CD14-positive monocyte (primary cell): ENCODE data around the gene ARL4C. TPM values are rescaled to one million over a fixed set of nuclear protein-coding genes. Genes with fewer than 3 reads are reported as not detected.

Source experiments
- DNase-seq, 3 donors: peaks; one replicate each; pipeline ENCODE4 v3.0.0-alpha.2; 2011 to 2022
- H2AFZ ChIP-seq: 2 replicates; pipeline ENCODE4 v1.6.0; 2012; ENCODE audit warnings: mild to moderate bottlenecking, low read depth, low read length, inconsistent platforms; ENCODE audit not compliant: insufficient read depth, poor library complexity, severe bottlenecking
- H3K27ac ChIP-seq, 2 donors: 1 replicate in 1 of 2; 2 replicates in 1 of 2; pipeline ENCODE4 v1.5.1; 2012 to 2013; ENCODE audit warnings: low read length in 2 of 2, control low read depth in 1 of 2, inconsistent platforms in 1 of 2, low read depth in 1 of 2, mild to moderate bottlenecking in 1 of 2
- H3K27me3 ChIP-seq, 2 donors: one replicate each; pipeline versions ENCODE4 v1.6.0 to v1.6.1; 2011 to 2013; ENCODE audit warnings: low read length in 2 of 2; ENCODE audit not compliant: control insufficient read depth in 2 of 2, insufficient read depth in 2 of 2
- H3K36me3 ChIP-seq, 2 donors: replicated peaks in 1 of 2; 1 replicate in 1 of 2; 2 replicates in 1 of 2; pipeline versions ENCODE4 v1.5.1 to v1.6.1; 2012 to 2013; ENCODE audit warnings: low read length in 2 of 2, control low read depth in 1 of 2, inconsistent platforms in 1 of 2, mild to moderate bottlenecking in 1 of 2; ENCODE audit not compliant: insufficient read depth in 2 of 2, control insufficient read depth in 1 of 2
- H3K4me1 ChIP-seq, 2 donors: 1 replicate in 1 of 2; 2 replicates in 1 of 2; pipeline versions ENCODE4 v1.5.1 to v1.6.1; 2012 to 2013; ENCODE audit warnings: low read length in 2 of 2, control low read depth in 1 of 2, inconsistent platforms in 1 of 2, mild to moderate bottlenecking in 1 of 2, moderate library complexity in 1 of 2; ENCODE audit not compliant: insufficient read depth in 2 of 2, control insufficient read depth in 1 of 2
- H3K4me2 ChIP-seq: replicated peaks from 2 replicates; pipeline ENCODE3; 2012; ENCODE audit warnings: low read length, moderate library complexity, mild to moderate bottlenecking; ENCODE audit not compliant: poor library complexity, severe bottlenecking; ENCODE audit errors: extremely low read depth
- H3K4me3 ChIP-seq, 3 experiments: fragments of 200-600 bp in 1 of 3; sonication (generic) in 1 of 3; replicated peaks in 1 of 3; 1 replicate in 2 of 3; 2 replicates in 1 of 3; pipeline ENCODE4 v1.5.1; 2011 to 2013; ENCODE audit warnings: low read length in 3 of 3, mild to moderate bottlenecking in 3 of 3, control low read depth in 2 of 3, low read depth in 2 of 3, inconsistent platforms in 1 of 3, moderate library complexity in 1 of 3
- H3K79me2 ChIP-seq: 2 replicates; pipeline ENCODE4 v1.6.0; 2012; ENCODE audit warnings: mild to moderate bottlenecking, control low read depth, inconsistent platforms, low read length, moderate library complexity; ENCODE audit not compliant: insufficient read depth
- H3K9ac ChIP-seq: 2 replicates; pipeline ENCODE4 v1.6.0; 2017; ENCODE audit warnings: low read length, mild to moderate bottlenecking; ENCODE audit not compliant: insufficient read depth, poor library complexity, severe bottlenecking
- H3K9me3 ChIP-seq, 2 donors: replicated peaks in 1 of 2; 1 replicate in 1 of 2; 2 replicates in 1 of 2; pipeline versions ENCODE4 v1.5.1 to v1.6.1; 2012 to 2013; ENCODE audit warnings: low read length in 2 of 2, control low read depth in 1 of 2; ENCODE audit not compliant: control insufficient read depth in 1 of 2, insufficient read depth in 1 of 2
- H4K20me1 ChIP-seq: 2 replicates; pipeline ENCODE4 v1.6.0; 2012; ENCODE audit warnings: mild to moderate bottlenecking, low read length, control low read depth, moderate library complexity; ENCODE audit not compliant: insufficient read depth
- H3K27ac Mint-ChIP-seq, 7 donors: one replicate each; pipeline ENCODE4 v1.8.0; 2020; ENCODE audit warnings: mild to moderate bottlenecking in 7 of 7, mixed read lengths in 7 of 7, moderate library complexity in 6 of 7, inconsistent platforms in 2 of 7
- H3K27me3 Mint-ChIP-seq, 3 donors: one replicate each; pipeline ENCODE4 v1.8.0; 2021 to 2022; ENCODE audit warnings: low read depth in 3 of 3, mild to moderate bottlenecking in 3 of 3, mixed read lengths in 3 of 3, moderate library complexity in 3 of 3, inconsistent platforms in 1 of 3
- H3K36me3 Mint-ChIP-seq, 2 donors: one replicate each; pipeline ENCODE4 v1.8.0; 2020; ENCODE audit warnings: mixed read lengths in 2 of 2, inconsistent platforms in 1 of 2, mild to moderate bottlenecking in 1 of 2
- H3K4me1 Mint-ChIP-seq: one replicate; pipeline ENCODE4 v1.8.0; 2020; ENCODE audit warnings: mild to moderate bottlenecking, mixed read lengths
- H3K4me3 Mint-ChIP-seq, 2 donors: one replicate each; pipeline ENCODE4 v1.8.0; 2020; ENCODE audit warnings: mild to moderate bottlenecking in 2 of 2, mixed read lengths in 2 of 2, moderate library complexity in 1 of 2
- H3K9me3 Mint-ChIP-seq, 7 donors: one replicate each; pipeline ENCODE4 v1.8.0; 2020 to 2022; ENCODE audit warnings: mixed read lengths in 7 of 7, mild to moderate bottlenecking in 6 of 7, moderate library complexity in 6 of 7, inconsistent platforms in 2 of 7
- CTCF ChIP-seq: fragments of 200-600 bp; IDR thresholded peaks from one replicate; pipeline ENCODE4 v1.8.0; 2022; ENCODE audit warnings: antibody characterized with exemption, mild to moderate bottlenecking
- WGBS: methylation state at CpG from one replicate; pipeline ENCODE4 v1.1.5; 2013; ENCODE audit warnings: missing lambda C conversion rate; ENCODE audit not compliant: insufficient coverage; 5-methylcytosine and 5-hydroxymethylcytosine counted together
- intact Hi-C, 2 donors: fragments of 100-400 bp; cut with micrococcal nuclease; formaldehyde crosslinking; loops; one replicate each; pipeline versions ENCODE4 v1.15.0 to v1.15.1; 2023
- polyA plus RNA-seq, 3 donors: library from polyadenylated mRNA; depleted of rRNA in 1 of 3; unstranded in 2 of 3; stranded (reverse) in 1 of 3; fragments of 300-500 nt in 2 of 3; fragments of >200 nt in 1 of 3; fragmentation: Illumina TruSeq in 2 of 3; gene quantifications; 1 replicate in 2 of 3; 2 replicates in 1 of 3; pipeline ENCODE4 v1.2.3, GENCODE V29; 2012 to 2021

ARL4C gene
- polyA plus RNA-seq, 3 donors: 4.0 to 90.9 (median 6.4) TPM

- Histone ChIP-seq H3K79me2 (peaks cover 9% of the 10 kb centered on the region), H4K20me1 (peaks cover 9% of the 10 kb centered on the region), H3K9ac (no peak overlapping the region), H3K27me3 (peaks cover 8 to 11% of the 10 kb centered on the region in 2 donors), H3K27ac (no peak overlapping the region), H3K4me1 (peaks cover 9% of the 10 kb centered on the region in 2 donors), H3K36me3 (no peaks in the 10 kb centered on the region), H2AFZ (no peak overlapping the region), H3K4me3 (no peak overlapping the region), H3K4me2 (no peak overlapping the region), H3K9me3 (no peaks in the 10 kb centered on the region)
- intact Hi-C loops: loop anchor here (5.0 to 10.0 kb wide), 4 partner anchors 213 to 656 kb away; no protein-coding TSS in a partner anchor
- peak; percentile 43 to 67 (median 67) for DNase-seq
- Mint-ChIP-seq H3K36me3 (peaks cover 5 to 7% of the 10 kb centered on the region in 2 donors), H3K27me3 (peaks cover 21 to 36% (median 33%) of the 10 kb centered on the region in 3 donors), H3K27ac (peak overlapping the region in 1 of 7 donors; percentile 83), H3K4me3 (peak overlapping the region in 1 of 2 donors; percentile 24), H3K4me1 (peaks cover 8% of the 10 kb centered on the region), H3K9me3 (peaks cover 0 to 9% (median 6%) of the 10 kb centered on the region in 7 donors)
- peak; percentile 57 for TF ChIP-seq CTCF
- WGBS: 40% methylated on average over 3 of the region's 9 CpGs
These were observed 3.6 kb upstream of the ARL4C start for GRCh38 chr2:234500394-234501006.

- Histone ChIP-seq H3K79me2 (peaks cover 35% of the 10 kb centered on the region), H4K20me1 (peaks cover 34% of the 10 kb centered on the region), H3K36me3 (no peaks in the 10 kb centered on the region), H2AFZ (peak overlapping the region; percentile 69), H3K9ac (peak overlapping the region; percentile 62), H3K27ac (peak overlapping the region in 1 of 2 donors; percentile 9), H3K9me3 (no peaks in the 10 kb centered on the region), H3K27me3 (peaks cover 12 to 21% of the 10 kb centered on the region in 2 donors), H3K4me1 (peaks cover 31 to 36% of the 10 kb centered on the region in 2 donors), H3K4me2 (peak overlapping the region; percentile 71), H3K4me3 (peak overlapping the region in 2 of 3 experiments; percentile 48 to 64)
- Mint-ChIP-seq H3K36me3 (peaks cover 5 to 21% of the 10 kb centered on the region in 2 donors), H3K27me3 (peaks cover 31 to 45% (median 39%) of the 10 kb centered on the region in 3 donors), H3K4me1 (peaks cover 25% of the 10 kb centered on the region), H3K9me3 (peaks cover 2 to 17% (median 9%) of the 10 kb centered on the region in 7 donors), H3K27ac (peak overlapping the region in 2 of 7 donors; percentile 1 to 74), H3K4me3 (peak overlapping the region; percentile 53 to 81)
- WGBS: 71% methylated on average over 36 of the region's 37 CpGs
- intact Hi-C loops: loop anchor here (5.0 to 10.0 kb wide), 3 partner anchors 73 to 643 kb away; partner anchors contain the start of gene HJURP (in 1 of the 2)
- no peak for DNase-seq
- no peak for TF ChIP-seq CTCF
These were observed 834 bp upstream of the ARL4C start for GRCh38 chr2:234497594-234498235.
